H1 (cell line): ENCODE data around the gene MYO5B. TPM values are rescaled to one million over a fixed set of nuclear protein-coding genes. Genes with fewer than 3 reads are reported as not detected.

Source experiments
- CTCF ChIA-PET: fragments of 300-600 bp; sonication (Branson Sonifier 250); formaldehyde crosslinking; loops from one replicate; lab custom pipeline; 2021; ENCODE audit not compliant: partially characterized antibody; lab: Charles Lee
- POLR2A ChIA-PET: fragments of 300-600 bp; sonication (Branson Sonifier 250); formaldehyde crosslinking; loops from one replicate; lab custom pipeline; 2021; ENCODE audit warnings: inconsistent platforms; ENCODE audit not compliant: partially characterized antibody; lab: Charles Lee
- DNase-seq, 2 experiments: peaks; one replicate each; pipeline versions ENCODE4 v3.0.0 to v3.0.0-alpha.2; 2010 to 2022; ENCODE audit warnings: low spot score in 2 of 2, low read depth in 1 of 2, mixed read lengths in 1 of 2
- FAIRE-seq: peaks from 2 replicates; lab custom pipeline; 2011; peaks lifted over from hg19 to GRCh38; lab: Jason Lieb, UNC
- H2AFZ ChIP-seq: 2 replicates; pipeline ENCODE4 v1.8.1; 2012; ENCODE audit warnings: low read length, inconsistent platforms
- H2AK5ac ChIP-seq: 2 replicates; pipeline ENCODE4 v1.6.1; 2013; ENCODE audit warnings: low read depth, low read length
- H2BK120ac ChIP-seq: replicated peaks from 2 replicates; pipeline ENCODE3; 2013; ENCODE audit warnings: low read depth, low read length, inconsistent platforms
- H2BK12ac ChIP-seq: 2 replicates; pipeline ENCODE4 v1.6.1; 2013; ENCODE audit warnings: low read depth, low read length
- H2BK15ac ChIP-seq: 2 replicates; pipeline ENCODE4 v1.6.1; 2013; ENCODE audit warnings: low read length
- H2BK20ac ChIP-seq: 2 replicates; pipeline ENCODE4 v1.6.1; 2013; ENCODE audit warnings: low read length
- H2BK5ac ChIP-seq: 2 replicates; pipeline ENCODE4 v1.6.1; 2013; ENCODE audit warnings: low read depth, low read length
- H3K14ac ChIP-seq: 2 replicates; pipeline ENCODE4 v1.6.1; 2013; ENCODE audit warnings: inconsistent platforms; ENCODE audit not compliant: insufficient read length
- H3K18ac ChIP-seq: 2 replicates; pipeline ENCODE4 v1.6.1; 2013; ENCODE audit warnings: low read length; ENCODE audit errors: extremely low read depth
- H3K23ac ChIP-seq: 2 replicates; pipeline ENCODE4 v1.6.1; 2013; ENCODE audit warnings: inconsistent platforms; ENCODE audit not compliant: insufficient read length
- H3K23me2 ChIP-seq: 2 replicates; pipeline ENCODE4 v1.6.1; 2013; ENCODE audit warnings: low read depth, low read length
- H3K27ac ChIP-seq: 2 replicates; pipeline ENCODE4 v1.6.1; 2011; ENCODE audit warnings: low read depth, low read length, inconsistent platforms
- H3K27me3 ChIP-seq, 4 experiments: replicated peaks in 1 of 4; 1 replicate in 1 of 4; 2 replicates in 3 of 4; pipeline versions ENCODE4 v1.6.1 to v1.8.1; 2011 to 2013; ENCODE audit warnings: low read length in 3 of 4, mild to moderate bottlenecking in 3 of 4, inconsistent platforms in 2 of 4, mixed read lengths in 2 of 4, moderate library complexity in 1 of 4; ENCODE audit not compliant: control insufficient read depth in 3 of 4, insufficient read depth in 3 of 4; ENCODE audit errors: extremely low read depth in 1 of 4
- H3K36me3 ChIP-seq, 4 experiments: 2 replicates each; pipeline versions ENCODE4 v1.6.1 to v1.8.1; 2011 to 2013; ENCODE audit warnings: mild to moderate bottlenecking in 4 of 4, low read length in 3 of 4, moderate library complexity in 2 of 4, control low read depth in 1 of 4, inconsistent platforms in 1 of 4; ENCODE audit not compliant: insufficient read depth in 4 of 4, control insufficient read depth in 2 of 4
- H3K4ac ChIP-seq: replicated peaks from 2 replicates; pipeline ENCODE3; 2013; ENCODE audit warnings: low read length, low read depth, mixed read lengths, inconsistent platforms; ENCODE audit not compliant: insufficient read length
- H3K4me1 ChIP-seq, 4 experiments: replicated peaks in 1 of 4; 1 replicate in 1 of 4; 2 replicates in 3 of 4; pipeline versions ENCODE4 v1.6.1 to v1.8.1; 2011 to 2013; ENCODE audit warnings: low read length in 3 of 4, inconsistent platforms in 2 of 4, mixed read lengths in 1 of 4; ENCODE audit not compliant: insufficient read depth in 4 of 4, control insufficient read depth in 3 of 4
- H3K4me2 ChIP-seq, 2 experiments: 2 replicates each; pipeline versions ENCODE4 v1.6.1 to v1.8.1; 2011 to 2013; ENCODE audit warnings: low read depth in 2 of 2, low read length in 2 of 2, control low read depth in 1 of 2, inconsistent platforms in 1 of 2, mild to moderate bottlenecking in 1 of 2; ENCODE audit not compliant: insufficient read depth in 1 of 2
- H3K4me3 ChIP-seq, 4 experiments: fragments of 200-600, 300-600 bp in 1 of 4; sonication (generic), shearing (Covaris generic), sonication (Bioruptor Twin) in 1 of 4; 2 replicates each; pipeline versions ENCODE4 v1.5.1 to v1.8.1; 2011 to 2016; ENCODE audit warnings: low read length in 4 of 4, low read depth in 3 of 4, control low read depth in 2 of 4, inconsistent platforms in 2 of 4, mild to moderate bottlenecking in 2 of 4, mixed read lengths in 1 of 4, moderate library complexity in 1 of 4; ENCODE audit not compliant: insufficient read depth in 2 of 4; ENCODE audit errors: extremely low read depth in 1 of 4
- H3K56ac ChIP-seq: replicated peaks from 2 replicates; pipeline ENCODE3; 2013; ENCODE audit warnings: low read depth, mild to moderate bottlenecking, mixed read lengths, low read length, inconsistent platforms; ENCODE audit not compliant: insufficient read length
- H3K79me1 ChIP-seq: 2 replicates; pipeline ENCODE4 v1.6.1; 2013; ENCODE audit warnings: low read depth, low read length, control low read depth
- H3K79me2 ChIP-seq, 2 experiments: 2 replicates each; pipeline versions ENCODE4 v1.6.1 to v1.8.1; 2012 to 2013; ENCODE audit warnings: low read length in 2 of 2, mild to moderate bottlenecking in 2 of 2, inconsistent platforms in 1 of 2; ENCODE audit not compliant: insufficient read depth in 2 of 2, control insufficient read depth in 1 of 2
- H3K9ac ChIP-seq, 4 experiments: replicated peaks in 1 of 4; 1 replicate in 1 of 4; 2 replicates in 3 of 4; pipeline versions ENCODE4 v1.6.1 to v1.8.1; 2011 to 2013; ENCODE audit warnings: low read depth in 3 of 4, low read length in 3 of 4, control low read depth in 2 of 4, mild to moderate bottlenecking in 2 of 4, moderate library complexity in 2 of 4, inconsistent platforms in 1 of 4; ENCODE audit errors: extremely low read depth in 1 of 4
- H3K9me3 ChIP-seq, 2 experiments: 2 replicates each; pipeline versions ENCODE4 v1.6.1 to v1.8.1; 2012 to 2013; ENCODE audit warnings: mild to moderate bottlenecking in 2 of 2, moderate library complexity in 2 of 2, control low read depth in 1 of 2, inconsistent platforms in 1 of 2, low read depth in 1 of 2, low read length in 1 of 2, mixed read lengths in 1 of 2; ENCODE audit not compliant: insufficient read depth in 2 of 2
- H4K20me1 ChIP-seq, 2 experiments: replicated peaks in 1 of 2; 2 replicates each; pipeline versions ENCODE3 to v1.8.1; 2011 to 2013; ENCODE audit warnings: inconsistent platforms in 2 of 2, low read length in 2 of 2, mild to moderate bottlenecking in 1 of 2; ENCODE audit not compliant: insufficient read depth in 2 of 2, control insufficient read depth in 1 of 2
- H4K5ac ChIP-seq: 2 replicates; pipeline ENCODE4 v1.6.1; 2013; ENCODE audit warnings: low read length, low read depth, mixed read lengths, inconsistent platforms; ENCODE audit not compliant: insufficient read length
- H4K8ac ChIP-seq: 2 replicates; pipeline ENCODE4 v1.8.0; 2013; ENCODE audit warnings: mild to moderate bottlenecking, moderate library complexity, low read length, inconsistent platforms; ENCODE audit not compliant: insufficient read depth; ENCODE audit errors: extremely low read depth
- H4K91ac ChIP-seq: replicated peaks from 2 replicates; pipeline ENCODE3; 2013; ENCODE audit warnings: low read length, mixed read lengths, inconsistent platforms; ENCODE audit not compliant: insufficient read length
- KDM4A ChIP-seq: IDR thresholded peaks from one replicate; pipeline ENCODE4 v1.7.1; 2012; ENCODE audit warnings: low read depth, mild to moderate bottlenecking, moderate library complexity, low read length, inconsistent platforms; ENCODE audit not compliant: severe bottlenecking
- RAD21 ChIP-seq, 2 experiments: IDR thresholded peaks in 1 of 2; conservative IDR thresholded peaks in 1 of 2; 2 replicates each; pipeline ENCODE4 v1.6.1; 2011; ENCODE audit warnings: low read depth in 2 of 2, low read length in 2 of 2, improper control_type of control experiment in 1 of 2, inconsistent platforms in 1 of 2, mild to moderate bottlenecking in 1 of 2, moderate library complexity in 1 of 2
- WGBS, 2 experiments: shearing (Covaris generic) in 1 of 2; methylation state at CpG; one replicate each; pipeline versions ENCODE4 v1.1.6 to v1.1.7; 2013 to 2015; ENCODE audit warnings: low lambda C conversion rate in 2 of 2, mixed read lengths in 2 of 2, inconsistent platforms in 1 of 2, low coverage in 1 of 2, missing lambda C conversion rate in 1 of 2; ENCODE audit not compliant: insufficient replicate concordance in 2 of 2, insufficient coverage in 1 of 2, insufficient read length in 1 of 2; ENCODE audit errors: extremely low coverage in 1 of 2, missing lambda C conversion rate in 1 of 2; 5-methylcytosine and 5-hydroxymethylcytosine counted together
- polyA plus RNA-seq, 7 experiments: library from polyadenylated mRNA; depleted of rRNA in 3 of 7; stranded (reverse) in 5 of 7; unstranded in 2 of 7; fragments of >200 nt in 5 of 7; fragments of 200-250 nt in 2 of 7; gene quantifications; 1 replicate in 5 of 7; 2 replicates in 1 of 7; 4 replicates in 1 of 7; pipeline versions ENCODE4 v1.2.1 to v1.2.3, GENCODE V29; 2011 to 2013; ENCODE audit warnings: missing spikeins in 2 of 7, mixed read lengths in 2 of 7
- total RNA-seq: library from RNA; stranded (reverse); fragmentation: NEBNext Ultra II Directional; extraction: Animal tissue kit (Norgen Biotek cat#: 25700); gene quantifications from 2 replicates; pipeline ENCODE4 v1.2.1, GENCODE V29; 2021

Gene MYO5B
- total and polyA plus RNA-seq, 2 of the 8 experiments (the other 6 are each of a cell fraction or from before 2014, with no cell fraction given), result 6.4 to 7.7 TPM

DNA sequence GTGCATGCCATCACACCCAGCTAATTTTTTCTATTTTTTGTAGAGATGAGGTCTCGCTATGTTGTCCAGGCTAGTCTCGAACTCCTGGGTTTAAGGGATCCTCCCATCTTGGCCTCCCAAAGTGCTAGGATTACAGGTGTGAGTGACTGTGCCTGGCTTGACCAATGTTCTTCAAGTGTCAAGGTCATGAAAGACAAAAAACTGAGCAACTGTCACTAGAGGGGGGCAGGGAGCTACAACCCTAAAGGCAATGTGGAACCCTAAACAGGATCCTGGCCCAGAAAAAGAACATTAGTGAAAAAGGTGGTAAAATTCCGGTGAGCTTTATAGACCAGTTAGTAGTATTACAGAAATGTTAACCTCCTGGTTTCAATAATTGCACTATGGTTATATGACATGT lies 7.3 kb downstream of the MYO5B start:
- Histone ChIP-seq H4K8ac (no peak overlapping the region), H3K23ac (no peak overlapping the region), H3K4ac (no peak overlapping the region), H2BK12ac (no peak overlapping the region), H3K79me1 (no peaks in the 10 kb centered on the region), H3K4me2 (no peak overlapping the region), H3K79me2 (no peaks in the 10 kb centered on the region), H3K4me1 (no peaks in the 10 kb centered on the region), H3K27ac (no peak overlapping the region), H3K36me3 (no peaks in the 10 kb centered on the region), H2BK15ac (no peak overlapping the region), H3K4me3 (no peak overlapping the region), H4K5ac (no peak overlapping the region), H3K14ac (no peak overlapping the region), H2AK5ac (no peak overlapping the region), H2BK120ac (no peak overlapping the region), H2BK20ac (no peak overlapping the region), H4K20me1 (no peaks in the 10 kb centered on the region), H3K27me3 (peaks cover 4 to 16% (median 11%) of the 10 kb centered on the region in 4 experiments), H4K91ac (no peak overlapping the region), H2AFZ (no peak overlapping the region), H3K18ac (no peak overlapping the region), H3K23me2 (no peaks in the 10 kb centered on the region), H3K9me3 (no peaks in the 10 kb centered on the region), H3K56ac (no peak overlapping the region), H3K9ac (no peak overlapping the region), H2BK5ac (no peak overlapping the region)
- POLR2A ChIA-PET, result no interaction called here
- TF ChIP-seq KDM4A (no peak), RAD21 (IDR thresholded peaks at IDR 0.05 in 1 of 2, conservative IDR thresholded peaks at IDR 0.05 in 1 of 2; ENCODE audit: low read depth in 2 of 2, low read length in 2 of 2) (peak in 1 of 2 experiments; percentile 3; a peak in 1 of 4 replicates)
- CTCF ChIA-PET, result interaction anchor here (0.6 to 3.1 kb wide), 9 partner anchors 8 to 380 kb away, joined by 3 to 10 read pairs (median 4); no protein-coding TSS in a partner anchor
- no peak for FAIRE-seq
- DNase-seq, result no peak
- 97% methylated on average over 3 of the region's 3 CpGs; no CpG with 5 or more reads in 1 of the 2 experiments for WGBS, 2 experiments
